Measurements from ENCODE around the gene ATCAY.

DNA sequence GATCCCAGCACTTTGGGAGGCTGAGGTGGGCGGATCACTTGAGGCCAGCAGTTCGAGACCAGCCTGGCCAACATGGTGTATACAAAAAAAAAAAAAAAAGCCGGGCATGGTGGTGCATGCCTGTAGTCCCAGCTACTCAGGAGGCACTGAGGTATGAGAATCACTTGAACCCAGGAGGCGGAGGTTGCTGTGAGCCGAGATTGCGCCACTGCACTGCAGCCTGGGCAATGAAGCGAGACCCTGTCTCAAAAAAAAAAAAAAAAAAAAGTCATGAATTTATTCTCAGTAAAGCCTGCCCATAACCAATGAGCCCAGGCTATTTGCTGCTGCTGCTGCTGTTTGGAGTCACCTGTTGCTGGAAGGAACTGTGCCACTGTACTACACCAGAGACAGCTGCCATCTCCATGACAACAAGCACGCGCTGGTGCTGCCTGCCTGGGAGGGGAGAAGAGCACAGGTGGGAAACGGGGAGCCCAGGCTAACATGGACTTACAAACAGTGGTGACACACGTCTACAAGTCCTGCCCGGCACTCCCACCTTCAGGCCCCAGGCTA is 23.0 kb upstream of the ATCAY start:
- TF ChIP-seq, protein P1, sequence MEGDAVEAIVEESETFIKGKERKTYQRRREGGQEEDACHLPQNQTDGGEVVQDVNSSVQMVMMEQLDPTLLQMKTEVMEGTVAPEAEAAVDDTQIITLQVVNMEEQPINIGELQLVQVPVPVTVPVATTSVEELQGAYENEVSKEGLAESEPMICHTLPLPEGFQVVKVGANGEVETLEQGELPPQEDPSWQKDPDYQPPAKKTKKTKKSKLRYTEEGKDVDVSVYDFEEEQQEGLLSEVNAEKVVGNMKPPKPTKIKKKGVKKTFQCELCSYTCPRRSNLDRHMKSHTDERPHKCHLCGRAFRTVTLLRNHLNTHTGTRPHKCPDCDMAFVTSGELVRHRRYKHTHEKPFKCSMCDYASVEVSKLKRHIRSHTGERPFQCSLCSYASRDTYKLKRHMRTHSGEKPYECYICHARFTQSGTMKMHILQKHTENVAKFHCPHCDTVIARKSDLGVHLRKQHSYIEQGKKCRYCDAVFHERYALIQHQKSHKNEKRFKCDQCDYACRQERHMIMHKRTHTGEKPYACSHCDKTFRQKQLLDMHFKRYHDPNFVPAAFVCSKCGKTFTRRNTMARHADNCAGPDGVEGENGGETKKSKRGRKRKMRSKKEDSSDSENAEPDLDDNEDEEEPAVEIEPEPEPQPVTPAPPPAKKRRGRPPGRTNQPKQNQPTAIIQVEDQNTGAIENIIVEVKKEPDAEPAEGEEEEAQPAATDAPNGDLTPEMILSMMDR (conservative IDR thresholded peaks at IDR 0.05; ENCODE audit: low read depth, low read length) = no peak
- TF ChIP-seq EZH2 (IDR thresholded peaks at IDR 0.05; ENCODE audit: low read length, unreplicated experiment) (no peak), EZH2phosphoT487 (IDR thresholded peaks at IDR 0.05; ENCODE audit: borderline replicate concordance, low read length) (no peak)
